H1 (cell line): Measurements from ENCODE around the gene DPP4. TPM values are rescaled to one million over a fixed set of nuclear protein-coding genes. Genes with fewer than 3 reads are reported as not detected.

ENCODE experiments used
- ASH2L ChIP-seq: fragments of 200-600, 300-600 bp; sonication (generic); IDR thresholded peaks from one replicate; pipeline ENCODE4 v1.7.1; 2017; ENCODE audit warnings: low read length
- CREB1 ChIP-seq: IDR thresholded peaks from 2 replicates; pipeline ENCODE4 v1.6.1; 2012; ENCODE audit warnings: inconsistent platforms
- FOSL1 ChIP-seq: IDR thresholded peaks from 2 replicates; pipeline ENCODE4 v1.6.1; 2011; ENCODE audit warnings: mild to moderate bottlenecking, low read depth, low read length, moderate library complexity; ENCODE audit not compliant: insufficient read depth
- GTF2F1 ChIP-seq: IDR thresholded peaks from 2 replicates; pipeline ENCODE4 v1.6.1; 2012; ENCODE audit warnings: low read depth, low read length, improper control_type of control experiment, borderline replicate concordance
- JUN ChIP-seq: IDR thresholded peaks from 2 replicates; pipeline ENCODE4 v1.6.1; 2011; ENCODE audit warnings: low read depth, mild to moderate bottlenecking, improper control_type of control experiment, low read length
- KDM4A ChIP-seq: IDR thresholded peaks from one replicate; pipeline ENCODE4 v1.7.1; 2012; ENCODE audit warnings: low read depth, mild to moderate bottlenecking, moderate library complexity, low read length, inconsistent platforms; ENCODE audit not compliant: severe bottlenecking
- KDM5A ChIP-seq: fragments of 200-600 bp; IDR thresholded peaks from 2 replicates; pipeline ENCODE4 v1.7.1; 2012; ENCODE audit warnings: mild to moderate bottlenecking, low read length, inconsistent platforms, mixed read lengths
- NANOG ChIP-seq: IDR thresholded peaks from 2 replicates; pipeline ENCODE4 v1.6.1; 2011; ENCODE audit warnings: low read length, low read depth, mild to moderate bottlenecking, inconsistent platforms; ENCODE audit not compliant: insufficient read depth, poor library complexity, severe bottlenecking
- POLR2A ChIP-seq, 2 experiments: IDR thresholded peaks; 1 replicate in 1 of 2; 2 replicates in 1 of 2; pipeline ENCODE4 v1.6.1; 2011; ENCODE audit warnings: low read depth in 2 of 2, low read length in 2 of 2, mild to moderate bottlenecking in 2 of 2; ENCODE audit errors: control extremely low read depth in 1 of 2
- RFX5 ChIP-seq: IDR thresholded peaks from 2 replicates; pipeline ENCODE4 v1.6.1; 2011; ENCODE audit warnings: low read depth, low read length, improper control_type of control experiment, borderline replicate concordance
- SAP30 ChIP-seq: fragments of 300-600 bp; sonication (generic); IDR thresholded peaks from 2 replicates; pipeline ENCODE4 v1.7.1; 2012; ENCODE audit warnings: low read length, moderate library complexity, mild to moderate bottlenecking, inconsistent platforms; ENCODE audit not compliant: insufficient read depth, insufficient replicate concordance
- SP1 ChIP-seq: IDR thresholded peaks from 2 replicates; pipeline ENCODE4 v1.6.1; 2011; ENCODE audit warnings: low read depth, low read length
- SP2 ChIP-seq: IDR thresholded peaks from 2 replicates; pipeline ENCODE4 v1.6.1; 2012; ENCODE audit warnings: mild to moderate bottlenecking, low read length, inconsistent platforms
- SUZ12 ChIP-seq: fragments of 200-600 bp; sonication (generic); IDR thresholded peaks from 2 replicates; pipeline ENCODE4 v1.6.1; 2012; ENCODE audit warnings: mild to moderate bottlenecking, inconsistent platforms, low read length, moderate library complexity, mixed read lengths
- TAF7 ChIP-seq: optimal IDR thresholded peaks from 2 replicates; pipeline ENCODE3; 2011; ENCODE audit warnings: low read depth, mild to moderate bottlenecking, inconsistent platforms, low read length, moderate library complexity, borderline replicate concordance
- TBP ChIP-seq: IDR thresholded peaks from 2 replicates; pipeline ENCODE4 v1.6.1; 2011; ENCODE audit warnings: low read depth, low read length, improper control_type of control experiment
- TCF12 ChIP-seq: IDR thresholded peaks from 2 replicates; pipeline ENCODE4 v1.6.1; 2011; ENCODE audit warnings: low read depth, mild to moderate bottlenecking, low read length
- USF2 ChIP-seq: IDR thresholded peaks from 2 replicates; pipeline ENCODE4 v1.6.1; 2011; ENCODE audit warnings: low read length, improper control_type of control experiment
- YY1 ChIP-seq: IDR thresholded peaks from 2 replicates; pipeline ENCODE4 v1.6.1; 2011; ENCODE audit warnings: low read depth, mild to moderate bottlenecking, low read length
- polyA plus RNA-seq, 7 experiments: library from polyadenylated mRNA; depleted of rRNA in 3 of 7; stranded (reverse) in 5 of 7; unstranded in 2 of 7; fragments of >200 nt in 5 of 7; fragments of 200-250 nt in 2 of 7; gene quantifications; 1 replicate in 5 of 7; 2 replicates in 1 of 7; 4 replicates in 1 of 7; pipeline versions ENCODE4 v1.2.1 to v1.2.3, GENCODE V29; 2011 to 2013; ENCODE audit warnings: missing spikeins in 2 of 7, mixed read lengths in 2 of 7
- total RNA-seq: library from RNA; stranded (reverse); fragmentation: NEBNext Ultra II Directional; extraction: Animal tissue kit (Norgen Biotek cat#: 25700); gene quantifications from 2 replicates; pipeline ENCODE4 v1.2.1, GENCODE V29; 2021
- TF ChIP-seq, protein P1 (sequence below): IDR thresholded peaks from 2 replicates; pipeline ENCODE4 v1.6.1; 2012; ENCODE audit warnings: inconsistent platforms
- TF ChIP-seq, protein P2 (sequence below): IDR thresholded peaks from 2 replicates; pipeline ENCODE4 v1.6.1; 2012; ENCODE audit warnings: low read length, inconsistent platforms

Gene DPP4
- total and polyA plus RNA-seq, 2 of the 8 experiments (the other 6 are each of a cell fraction or from before 2014, with no cell fraction given): 1.3 to 3.1 TPM

GRCh38 chr2:162073888-162074631, at the start of gene DPP4 (continued):
- TF ChIP-seq JUN (no peak), TBP (no peak), CREB1 (peak; percentile 65), KDM5A (no peak), RFX5 (no peak), GTF2F1 (no peak), KDM4A (peak; percentile 63), FOSL1 (no peak), YY1 (no peak), ASH2L (peak; percentile 93), USF2 (peak; percentile 30), SAP30 (no peak), POLR2A (IDR thresholded peaks at IDR 0.05; ENCODE audit: control extremely low read depth in 1 of 2, low read depth in 2 of 2, low read length in 2 of 2) (peak in 1 of 2 experiments; percentile 65; a peak in 1 of 3 replicates), SUZ12 (peak; percentile 31; the same call in 1 of the 2 replicates), TCF12 (no peak), SP2 (no peak), SP1 (0 out of 2 replicates have a peak, but pooled peaks have one; percentile 9), NANOG (no peak), TAF7 (no peak)
- TF ChIP-seq, protein P1, sequence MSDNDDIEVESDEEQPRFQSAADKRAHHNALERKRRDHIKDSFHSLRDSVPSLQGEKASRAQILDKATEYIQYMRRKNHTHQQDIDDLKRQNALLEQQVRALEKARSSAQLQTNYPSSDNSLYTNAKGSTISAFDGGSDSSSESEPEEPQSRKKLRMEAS: peak; percentile 80
- TF ChIP-seq, protein P2, sequence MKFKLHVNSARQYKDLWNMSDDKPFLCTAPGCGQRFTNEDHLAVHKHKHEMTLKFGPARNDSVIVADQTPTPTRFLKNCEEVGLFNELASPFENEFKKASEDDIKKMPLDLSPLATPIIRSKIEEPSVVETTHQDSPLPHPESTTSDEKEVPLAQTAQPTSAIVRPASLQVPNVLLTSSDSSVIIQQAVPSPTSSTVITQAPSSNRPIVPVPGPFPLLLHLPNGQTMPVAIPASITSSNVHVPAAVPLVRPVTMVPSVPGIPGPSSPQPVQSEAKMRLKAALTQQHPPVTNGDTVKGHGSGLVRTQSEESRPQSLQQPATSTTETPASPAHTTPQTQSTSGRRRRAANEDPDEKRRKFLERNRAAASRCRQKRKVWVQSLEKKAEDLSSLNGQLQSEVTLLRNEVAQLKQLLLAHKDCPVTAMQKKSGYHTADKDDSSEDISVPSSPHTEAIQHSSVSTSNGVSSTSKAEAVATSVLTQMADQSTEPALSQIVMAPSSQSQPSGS: peak; percentile 95
- TF ChIP-seq, all 59 proteins: peak for 20
